HEK293 (cell line): ENCODE data around the gene RIC8A.

ENCODE experiments used
- CTCF ChIA-PET: fragments of 350-600 bp; formaldehyde crosslinking; extraction: SDS; loops from one replicate; lab custom pipeline; 2021; ENCODE audit warnings: antibody characterized with exemption; lab: Yijun Ruan, JAX
- POLR2A ChIA-PET: fragments of 300-600 bp; formaldehyde crosslinking; extraction: SDS; loops from one replicate; lab custom pipeline; 2020; ENCODE audit warnings: antibody characterized with exemption, inconsistent platforms; lab: Yijun Ruan, JAX
- H3K27ac ChIP-seq: fragments of 200-500 bp; sonication (Bioruptor generic); 2 replicates; pipeline ENCODE4 v1.5.1; 2014; ENCODE audit warnings: low read depth, low read length, control low read depth, inconsistent platforms; ENCODE audit errors: extremely low read depth
- H3K36me3 ChIP-seq, 2 experiments: fragments of 200-500 bp in 1 of 2; sonication (Bioruptor generic) in 1 of 2; 1 replicate in 1 of 2; 2 replicates in 1 of 2; pipeline ENCODE4 v1.5.1; 2014 to 2017; ENCODE audit warnings: inconsistent platforms in 2 of 2, low read length in 2 of 2; ENCODE audit not compliant: control insufficient read depth in 2 of 2, insufficient read depth in 1 of 2
- H3K4me1 ChIP-seq: fragments of 200-500 bp; sonication (Bioruptor generic); 2 replicates; pipeline ENCODE4 v1.5.1; 2014; ENCODE audit warnings: mild to moderate bottlenecking, low read length, inconsistent platforms; ENCODE audit not compliant: control insufficient read depth, insufficient read depth
- H3K4me3 ChIP-seq: 2 replicates; pipeline ENCODE4 v1.5.1; 2011; ENCODE audit warnings: low read depth, mild to moderate bottlenecking, control low read depth, low read length, moderate library complexity
- H3K9me3 ChIP-seq: fragments of 200-500 bp; sonication (Bioruptor generic); 2 replicates; pipeline ENCODE4 v1.5.1; 2014; ENCODE audit warnings: low read depth, low read length, inconsistent platforms; ENCODE audit not compliant: control insufficient read depth, insufficient read depth
- GLIS2 ChIP-seq: fragments of 450-650 bp; formaldehyde crosslinking; IDR thresholded peaks from 2 replicates; pipeline ENCODE4 v1.5.1; 2016; ENCODE audit warnings: missing biosample characterization, missing genetic modification characterization
- KLF9 ChIP-seq: fragments of 450-650 bp; formaldehyde crosslinking; IDR thresholded peaks from 2 replicates; pipeline ENCODE4 v1.5.1; 2016; ENCODE audit warnings: missing biosample characterization, missing genetic modification characterization, low read depth
- PBX3 ChIP-seq: sonication (generic); formaldehyde crosslinking; IDR thresholded peaks from 2 replicates; pipeline ENCODE4 v1.8.1; 2022; ENCODE audit warnings: mild to moderate bottlenecking, moderate library complexity, missing genetic modification reagents
- PRDM10 ChIP-seq: fragments of 450-650 bp; formaldehyde crosslinking; IDR thresholded peaks from 2 replicates; pipeline ENCODE4 v1.5.1; 2016; ENCODE audit warnings: missing biosample characterization, missing genetic modification characterization
- REST ChIP-seq: fragments of 450-650 bp; formaldehyde crosslinking; IDR thresholded peaks from 2 replicates; pipeline ENCODE4 v1.5.1; 2016; ENCODE audit warnings: missing biosample characterization, missing genetic modification characterization
- SETDB1 ChIP-seq: IDR thresholded peaks from one replicate; pipeline ENCODE4 v1.6.1; 2017; ENCODE audit warnings: mild to moderate bottlenecking, low read length, moderate library complexity, mixed read lengths; ENCODE audit not compliant: insufficient read length
- ZBTB44 ChIP-seq: fragments of 450-650 bp; IDR thresholded peaks from 2 replicates; pipeline ENCODE4 v1.5.1; 2018; ENCODE audit warnings: missing biosample characterization, mild to moderate bottlenecking, missing genetic modification characterization
- ZBTB7A ChIP-seq: fragments of 450-650 bp; formaldehyde crosslinking; IDR thresholded peaks from 2 replicates; pipeline ENCODE4 v1.5.1; 2016; ENCODE audit warnings: low read depth, missing biosample characterization, missing genetic modification characterization
- ZFHX2 ChIP-seq: fragments of 450-650 bp; formaldehyde crosslinking; conservative IDR thresholded peaks from 2 replicates; pipeline ENCODE4 v1.5.1; 2016; ENCODE audit warnings: missing biosample characterization, missing genetic modification characterization
- ZFP41 ChIP-seq: fragments of 450-650 bp; formaldehyde crosslinking; IDR thresholded peaks from 2 replicates; pipeline ENCODE4 v1.5.1; 2016; ENCODE audit warnings: missing biosample characterization, missing genetic modification characterization, borderline replicate concordance
- ZNF148 ChIP-seq: fragments of 450-650 bp; formaldehyde crosslinking; IDR thresholded peaks from 2 replicates; pipeline ENCODE4 v1.5.0; 2017; ENCODE audit warnings: missing biosample characterization, missing genetic modification characterization, borderline replicate concordance
- ZNF280C ChIP-seq: fragments of 450-650 bp; formaldehyde crosslinking; IDR thresholded peaks from 2 replicates; pipeline ENCODE4 v1.5.1; 2016; ENCODE audit warnings: missing biosample characterization, missing genetic modification characterization
- ZNF324 ChIP-seq: fragments of 450-650 bp; formaldehyde crosslinking; IDR thresholded peaks from 2 replicates; pipeline ENCODE4 v1.5.1; 2016; ENCODE audit warnings: missing biosample characterization, missing genetic modification characterization
- ZNF354C ChIP-seq: fragments of 450-650 bp; formaldehyde crosslinking; IDR thresholded peaks from 2 replicates; pipeline ENCODE4 v1.5.1; 2016; ENCODE audit warnings: missing biosample characterization, missing genetic modification characterization, low read depth, borderline replicate concordance
- ZNF394 ChIP-seq: fragments of 450-650 bp; formaldehyde crosslinking; IDR thresholded peaks from 2 replicates; pipeline ENCODE4 v1.5.1; 2016; ENCODE audit warnings: missing biosample characterization, missing genetic modification characterization, mild to moderate bottlenecking, moderate library complexity, borderline replicate concordance
- ZNF626 ChIP-seq: fragments of 450-650 bp; sonication (Bioruptor Pico); formaldehyde crosslinking; IDR thresholded peaks from 2 replicates; pipeline ENCODE4 v1.5.1; 2018; ENCODE audit warnings: missing biosample characterization, missing genetic modification characterization, inconsistent platforms
- ZNF670 ChIP-seq: fragments of 450-650 bp; formaldehyde crosslinking; IDR thresholded peaks from 2 replicates; pipeline ENCODE4 v1.5.1; 2016; ENCODE audit warnings: missing biosample characterization, missing genetic modification characterization, low read depth

RIC8A gene

GRCh38 chr11:223884-224283 is 16.4 kb downstream of the RIC8A start:
- H3K36me3 ChIP-seq = peaks cover 0 to 30% of the 10 kb centered on the region in 2 experiments; a peak in 1 of 3 replicates
- H3K9me3 ChIP-seq = no peaks in the 10 kb centered on the region
- TF ChIP-seq ZNF670 (tag by site-specific recombination) = no peak
- no peak for TF ChIP-seq ZNF148 (tag by site-specific recombination)
- TF ChIP-seq REST (tag by site-specific recombination) = no peak
- TF ChIP-seq PBX3 (CRISPR knock-in tag) = no peak
- TF ChIP-seq ZNF354C (tag by site-specific recombination) = no peak
- TF ChIP-seq ZNF324 (tag by site-specific recombination) = no peak
- no peak for TF ChIP-seq ZNF626 (tag by site-specific recombination)
- no peak for TF ChIP-seq ZNF394 (tag by site-specific recombination)
- TF ChIP-seq GLIS2 (tag by site-specific recombination) = no peak
- no peak for TF ChIP-seq ZFP41 (tag by site-specific recombination)
- TF ChIP-seq SETDB1 = no peak
- no peak for TF ChIP-seq ZBTB44 (tag by site-specific recombination)
- no peak for TF ChIP-seq KLF9 (tag by site-specific recombination)
- TF ChIP-seq ZNF280C (tag by site-specific recombination) = no peak
- TF ChIP-seq ZFHX2 = no peak
- TF ChIP-seq ZBTB7A (tag by site-specific recombination) = no peak
- no peak for TF ChIP-seq PRDM10 (tag by site-specific recombination)
- no peak overlapping the region for H3K27ac ChIP-seq
- ChIA-PET CTCF (no interaction called here), POLR2A (interaction anchor here (0.7 kb wide), 1 partner anchor 170 kb away, joined by 4 read pairs; the partner anchor contains the start of gene PKP3)
- no peak overlapping the region for H3K4me3 ChIP-seq
- H3K4me1 ChIP-seq = no peaks in the 10 kb centered on the region
